ENCODE results near the gene CRACR2A.

The CRACR2A gene

DNA sequence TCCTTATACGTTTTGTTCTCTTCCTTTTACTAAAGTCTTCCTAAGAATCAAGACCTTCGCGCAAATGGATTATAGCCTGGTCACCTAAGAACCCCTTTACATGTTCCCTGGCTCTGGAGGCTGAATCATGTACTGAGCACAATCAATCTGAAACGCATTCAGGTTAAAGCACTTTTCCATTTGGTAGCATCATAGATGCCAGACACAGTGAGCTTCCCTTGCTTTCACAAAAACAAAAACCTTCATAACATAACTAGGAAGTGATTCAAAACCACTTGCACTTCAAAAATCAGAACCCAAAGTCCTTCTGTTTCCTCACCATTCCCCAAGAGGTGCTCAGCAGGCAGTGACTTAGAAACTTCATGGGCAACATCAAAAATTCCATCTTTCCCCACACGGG lies 105.4 kb downstream of the CRACR2A start:
- in situ Hi-C loops (cut with MboI; ENCODE audit: low pct_unique_long_range_greater_than_20kb, low sequenced_read_pairs, unreplicated experiment), result no loop called here
- TF ChIP-seq CTCF (IDR thresholded peaks at IDR 0.05; ENCODE audit: extremely low read depth, insufficient read depth, missing control alignments), result no peak
- DNase-seq (ENCODE audit: low spot score), result no peak

DNA sequence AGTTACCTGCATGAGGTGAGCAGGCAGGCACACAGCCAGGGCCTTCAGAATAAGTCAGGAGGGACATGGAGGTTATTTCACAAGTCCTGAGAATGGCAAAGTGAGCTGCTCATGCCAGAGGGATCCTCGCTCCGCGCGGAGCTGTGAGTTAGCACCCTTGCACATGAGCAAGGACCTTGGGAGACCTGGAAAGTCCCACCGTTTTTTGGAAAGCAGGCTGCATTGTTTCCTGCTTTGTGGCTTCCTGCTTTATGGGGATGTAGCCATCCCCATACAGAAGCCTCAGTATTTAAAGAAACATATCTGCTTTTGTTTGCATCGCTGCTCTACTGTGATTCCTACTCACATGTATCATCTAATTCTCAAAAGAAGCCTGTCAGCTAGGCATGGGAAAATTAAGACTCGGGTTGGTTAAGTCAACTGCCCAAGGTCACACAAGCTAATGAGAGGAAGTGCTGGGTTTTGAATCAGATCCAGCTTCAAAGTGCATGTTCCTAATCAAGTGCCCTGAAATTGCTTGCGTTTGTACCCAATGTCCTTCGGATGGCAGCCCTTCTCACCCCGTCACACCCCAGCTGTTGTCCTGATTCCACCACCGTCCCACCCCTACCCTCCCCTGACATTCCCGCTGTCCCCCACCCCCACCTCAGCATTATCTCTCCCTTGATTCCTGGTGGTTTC lies 106.2 kb downstream of the CRACR2A start:
- in situ Hi-C loops (cut with MboI; ENCODE audit: low pct_unique_long_range_greater_than_20kb, low sequenced_read_pairs, unreplicated experiment), result no loop called here
- DNase-seq (ENCODE audit: low spot score), result no peak
- no peak for TF ChIP-seq CTCF (IDR thresholded peaks at IDR 0.05; ENCODE audit: extremely low read depth, insufficient read depth, missing control alignments)

DNA sequence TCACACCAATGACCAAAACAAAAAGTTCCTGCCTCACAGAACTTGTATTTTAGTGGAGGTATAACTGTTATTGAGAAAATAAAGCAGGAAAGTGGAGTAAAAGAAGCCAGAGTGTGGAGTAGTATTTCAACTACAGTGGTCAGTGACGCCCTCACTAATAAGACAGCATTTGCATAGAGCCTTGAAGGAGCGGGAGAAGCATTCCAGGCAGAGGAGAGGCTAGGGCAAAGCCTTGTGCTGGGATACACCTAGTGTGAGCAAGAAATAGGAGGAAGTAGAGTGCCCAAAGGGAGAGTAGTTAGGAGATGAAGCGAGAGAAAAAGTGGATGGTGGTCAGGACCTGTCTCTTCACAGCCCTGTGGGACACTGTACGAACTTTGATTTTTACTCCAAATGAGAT lies 107.8 kb downstream of the CRACR2A start:
- TF ChIP-seq CTCF (IDR thresholded peaks at IDR 0.05; ENCODE audit: extremely low read depth, insufficient read depth, missing control alignments), result no peak
- in situ Hi-C loops (cut with MboI; ENCODE audit: low pct_unique_long_range_greater_than_20kb, low sequenced_read_pairs, unreplicated experiment), result no loop called here
- DNase-seq (ENCODE audit: low spot score), result no peak

DNA sequence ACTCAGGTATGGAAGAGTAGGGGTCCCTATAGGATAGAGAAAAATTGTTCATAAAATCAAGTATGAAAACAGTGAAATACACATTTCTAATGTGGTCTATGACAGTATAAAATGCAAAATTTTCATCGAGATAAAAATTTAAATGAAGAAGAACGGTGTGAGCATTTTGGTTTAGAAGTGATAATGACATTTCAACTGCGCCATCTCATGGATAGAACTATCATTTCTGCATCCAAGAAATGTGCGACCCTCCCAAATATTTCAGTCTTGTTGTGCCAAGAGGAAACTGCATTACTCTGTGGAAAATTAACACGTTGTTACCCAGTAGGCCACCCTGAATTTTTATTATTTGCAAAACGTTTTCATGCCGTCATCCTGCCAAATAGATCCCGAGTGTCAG lies 108.8 kb downstream of the CRACR2A start:
- no peak for TF ChIP-seq CTCF (IDR thresholded peaks at IDR 0.05; ENCODE audit: extremely low read depth, insufficient read depth, missing control alignments)
- no peak for DNase-seq (ENCODE audit: low spot score)
- in situ Hi-C loops (cut with MboI; ENCODE audit: low pct_unique_long_range_greater_than_20kb, low sequenced_read_pairs, unreplicated experiment), result no loop called here

- in situ Hi-C loops (cut with MboI; ENCODE audit: low pct_unique_long_range_greater_than_20kb, low sequenced_read_pairs, unreplicated experiment), result no loop called here
- DNase-seq (ENCODE audit: low spot score), result no peak
- TF ChIP-seq CTCF (IDR thresholded peaks at IDR 0.05; ENCODE audit: extremely low read depth, insufficient read depth, missing control alignments), result no peak
These were observed 111.4 kb downstream of the CRACR2A start for GRCh38 chr12:3641428-3642018.

DNA sequence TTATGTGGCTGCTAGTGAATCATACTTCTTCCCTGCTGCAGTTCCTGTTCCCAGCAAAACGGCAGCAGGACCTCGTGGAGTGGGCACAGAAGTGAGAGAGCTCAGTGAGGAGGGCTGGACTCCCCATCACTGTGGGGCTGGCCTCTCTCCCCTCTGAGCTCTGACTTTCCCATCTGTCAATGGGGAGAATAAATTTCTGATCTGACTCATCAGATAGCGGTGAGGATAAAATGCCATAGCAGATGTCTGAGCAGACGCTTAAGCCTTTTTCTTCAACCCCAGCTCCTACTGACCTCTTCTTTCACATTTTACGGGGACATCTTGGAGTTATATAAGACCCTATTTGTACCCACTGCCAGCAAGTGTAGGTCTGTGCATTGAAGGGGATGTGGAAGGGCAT lies 116.6 kb downstream of the CRACR2A start:
- in situ Hi-C loops (cut with MboI; ENCODE audit: low pct_unique_long_range_greater_than_20kb, low sequenced_read_pairs, unreplicated experiment), result no loop called here
- DNase-seq (ENCODE audit: low spot score), result no peak
- TF ChIP-seq CTCF (IDR thresholded peaks at IDR 0.05; ENCODE audit: extremely low read depth, insufficient read depth, missing control alignments), result no peak

Measured in GM13977 (cell line).